GM18502 (cell line): ENCODE measurements around the gene SLC35G1.

Source experiments
- ATAC-seq: cut with Tn5 transposase; IDR thresholded peaks from one replicate; pipeline ENCODE4 v1.9.1; 2021; ENCODE audit warnings: mild to moderate bottlenecking; ENCODE audit not compliant: unreplicated experiment, poor library complexity

The SLC35G1 gene

GRCh38 chr10:93945819-93946218, 52.0 kb downstream of the SLC35G1 start:
- ATAC-seq, result no peak

- ATAC-seq, result no peak
Observed at GRCh38 chr10:93947055-93947454, 53.3 kb downstream of the SLC35G1 start.

- ATAC-seq, result no peak
Observed at GRCh38 chr10:93947524-93947923, 53.7 kb downstream of the SLC35G1 start.

- no peak for ATAC-seq
Observed at GRCh38 chr10:93951905-93952304, 58.1 kb downstream of the SLC35G1 start.
